Neural cell (in vitro differentiated cells): Measurements from ENCODE around the gene RPA4.

ENCODE experiments used
- EP300 ChIP-seq: fragments of 450-650 bp; conservative IDR thresholded peaks from 2 replicates; pipeline ENCODE4 v1.6.1; 2014; ENCODE audit warnings: antibody characterized with exemption, mild to moderate bottlenecking, moderate library complexity; ENCODE audit not compliant: poor library complexity, severe bottlenecking
- TAF1 ChIP-seq: IDR thresholded peaks from 2 replicates; pipeline ENCODE4 v1.6.1; 2012; ENCODE audit warnings: low read depth
- TF ChIP-seq, protein P1 (sequence below): fragments of 450-650 bp; IDR thresholded peaks from 2 replicates; pipeline ENCODE4 v1.5.1; 2014; ENCODE audit warnings: antibody characterized with exemption, mild to moderate bottlenecking, moderate library complexity; ENCODE audit not compliant: poor library complexity, severe bottlenecking

DNA sequence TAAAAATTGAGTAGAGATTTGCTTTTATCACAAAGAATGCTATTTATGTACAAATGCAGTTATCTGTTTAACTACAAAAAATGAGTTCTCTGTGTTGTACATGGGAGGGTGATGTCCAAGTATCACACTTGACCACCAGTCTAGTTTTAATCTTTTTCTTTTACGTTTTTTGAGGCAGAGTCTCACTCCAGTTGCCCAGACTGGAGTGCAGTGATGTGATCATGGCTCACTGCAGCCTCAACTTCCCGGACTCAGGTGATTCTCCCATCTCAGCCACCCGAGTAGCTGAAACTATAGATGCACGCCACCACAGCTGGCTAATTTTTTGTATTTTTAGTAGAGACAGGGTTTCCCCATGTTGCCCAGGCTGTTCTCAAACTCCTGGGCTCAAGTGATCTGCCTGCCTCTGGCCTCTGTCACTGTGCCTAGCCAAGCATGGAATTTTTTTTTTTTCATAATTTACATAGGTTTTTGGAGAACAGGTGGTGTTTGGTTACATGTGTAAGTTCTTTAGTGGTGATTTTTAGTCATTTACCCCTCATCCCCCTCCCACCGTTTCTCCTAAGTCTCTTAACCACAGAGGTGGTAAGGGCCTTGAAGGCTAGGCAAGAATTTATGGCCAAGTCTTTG, 47.9 kb upstream of the RPA4 start:
- TF ChIP-seq TAF1, result no peak
- no peak for TF ChIP-seq EP300
- TF ChIP-seq, protein P1, sequence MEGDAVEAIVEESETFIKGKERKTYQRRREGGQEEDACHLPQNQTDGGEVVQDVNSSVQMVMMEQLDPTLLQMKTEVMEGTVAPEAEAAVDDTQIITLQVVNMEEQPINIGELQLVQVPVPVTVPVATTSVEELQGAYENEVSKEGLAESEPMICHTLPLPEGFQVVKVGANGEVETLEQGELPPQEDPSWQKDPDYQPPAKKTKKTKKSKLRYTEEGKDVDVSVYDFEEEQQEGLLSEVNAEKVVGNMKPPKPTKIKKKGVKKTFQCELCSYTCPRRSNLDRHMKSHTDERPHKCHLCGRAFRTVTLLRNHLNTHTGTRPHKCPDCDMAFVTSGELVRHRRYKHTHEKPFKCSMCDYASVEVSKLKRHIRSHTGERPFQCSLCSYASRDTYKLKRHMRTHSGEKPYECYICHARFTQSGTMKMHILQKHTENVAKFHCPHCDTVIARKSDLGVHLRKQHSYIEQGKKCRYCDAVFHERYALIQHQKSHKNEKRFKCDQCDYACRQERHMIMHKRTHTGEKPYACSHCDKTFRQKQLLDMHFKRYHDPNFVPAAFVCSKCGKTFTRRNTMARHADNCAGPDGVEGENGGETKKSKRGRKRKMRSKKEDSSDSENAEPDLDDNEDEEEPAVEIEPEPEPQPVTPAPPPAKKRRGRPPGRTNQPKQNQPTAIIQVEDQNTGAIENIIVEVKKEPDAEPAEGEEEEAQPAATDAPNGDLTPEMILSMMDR, result no peak
